Measurements from ENCODE around the gene ABCD1.

GRCh38 chrX:153770601-153771414 is 46.2 kb downstream of the ABCD1 start:
- TF ChIP-seq, protein P1, sequence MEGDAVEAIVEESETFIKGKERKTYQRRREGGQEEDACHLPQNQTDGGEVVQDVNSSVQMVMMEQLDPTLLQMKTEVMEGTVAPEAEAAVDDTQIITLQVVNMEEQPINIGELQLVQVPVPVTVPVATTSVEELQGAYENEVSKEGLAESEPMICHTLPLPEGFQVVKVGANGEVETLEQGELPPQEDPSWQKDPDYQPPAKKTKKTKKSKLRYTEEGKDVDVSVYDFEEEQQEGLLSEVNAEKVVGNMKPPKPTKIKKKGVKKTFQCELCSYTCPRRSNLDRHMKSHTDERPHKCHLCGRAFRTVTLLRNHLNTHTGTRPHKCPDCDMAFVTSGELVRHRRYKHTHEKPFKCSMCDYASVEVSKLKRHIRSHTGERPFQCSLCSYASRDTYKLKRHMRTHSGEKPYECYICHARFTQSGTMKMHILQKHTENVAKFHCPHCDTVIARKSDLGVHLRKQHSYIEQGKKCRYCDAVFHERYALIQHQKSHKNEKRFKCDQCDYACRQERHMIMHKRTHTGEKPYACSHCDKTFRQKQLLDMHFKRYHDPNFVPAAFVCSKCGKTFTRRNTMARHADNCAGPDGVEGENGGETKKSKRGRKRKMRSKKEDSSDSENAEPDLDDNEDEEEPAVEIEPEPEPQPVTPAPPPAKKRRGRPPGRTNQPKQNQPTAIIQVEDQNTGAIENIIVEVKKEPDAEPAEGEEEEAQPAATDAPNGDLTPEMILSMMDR (conservative IDR thresholded peaks at IDR 0.05; ENCODE audit: low read depth, low read length): no peak
- no peak for TF ChIP-seq EZH2 (IDR thresholded peaks at IDR 0.05; ENCODE audit: low read length, unreplicated experiment)
